GM18511 (cell line): Measurements from ENCODE around the gene CBFA2T3.
"Not testable (repeated sequence)": the region's sequence is repeated elsewhere in the genome, so short reads cannot be mapped to it uniquely, and the experiment has no call there.

Source experiments
- ATAC-seq: cut with Tn5 transposase; IDR thresholded peaks from one replicate; pipeline ENCODE4 v1.9.1; 2021; ENCODE audit warnings: mild to moderate bottlenecking, moderate library complexity; ENCODE audit not compliant: unreplicated experiment

Gene CBFA2T3

GRCh38 chr16:88925540-88925887 lies 51.5 kb downstream of the CBFA2T3 start:
- peak; percentile 18 for ATAC-seq

- ATAC-seq = peak; percentile 76
These were observed 52.0 kb downstream of the CBFA2T3 start for GRCh38 chr16:88924834-88925539.

GRCh38 chr16:88923926-88924833 lies 52.8 kb downstream of the CBFA2T3 start:
- ATAC-seq = no peak

GRCh38 chr16:88923450-88923849 lies 53.6 kb downstream of the CBFA2T3 start:
- ATAC-seq = no peak

GRCh38 chr16:88922826-88923410 lies 54.1 kb downstream of the CBFA2T3 start:
- ATAC-seq = no peak

GRCh38 chr16:88922114-88922825 lies 54.7 kb downstream of the CBFA2T3 start:
- ATAC-seq = no peak

- ATAC-seq = no peak
These were observed 55.4 kb downstream of the CBFA2T3 start for GRCh38 chr16:88921591-88921990.

GRCh38 chr16:88920618-88921590 lies 56.1 kb downstream of the CBFA2T3 start:
- ATAC-seq = no peak

GRCh38 chr16:88919936-88920335 lies 57.1 kb downstream of the CBFA2T3 start:
- no peak for ATAC-seq

GRCh38 chr16:88918896-88919295 lies 58.1 kb downstream of the CBFA2T3 start:
- not testable (repeated sequence) for ATAC-seq

GRCh38 chr16:88917915-88918627 lies 58.9 kb downstream of the CBFA2T3 start:
- no peak for ATAC-seq

GRCh38 chr16:88917146-88917914 lies 59.7 kb downstream of the CBFA2T3 start:
- ATAC-seq = no peak

- no peak for ATAC-seq
These were observed 61.2 kb downstream of the CBFA2T3 start for GRCh38 chr16:88915639-88916327.

GRCh38 chr16:88914750-88915368 lies 62.1 kb downstream of the CBFA2T3 start:
- no peak for ATAC-seq

- no peak for ATAC-seq
These were observed 63.1 kb downstream of the CBFA2T3 start for GRCh38 chr16:88913870-88914269.

- ATAC-seq = no peak
These were observed 63.9 kb downstream of the CBFA2T3 start for GRCh38 chr16:88913001-88913612.

- no peak for ATAC-seq
These were observed 64.5 kb downstream of the CBFA2T3 start for GRCh38 chr16:88912556-88912955.
